ENCODE data around the gene RIPK4.

Gene RIPK4

GRCh38 chr21:41709965-41710822 lies 56.7 kb downstream of the RIPK4 start:
- TF ChIP-seq CTCF (IDR thresholded peaks at IDR 0.05), result no peak
- TF ChIP-seq ZFX (IDR thresholded peaks at IDR 0.05; ENCODE audit: borderline replicate concordance), result no peak
- no peak overlapping the region for H3K27ac ChIP-seq

GRCh38 chr21:41709166-41709565 lies 57.7 kb downstream of the RIPK4 start:
- no peak overlapping the region for H3K27ac ChIP-seq
- TF ChIP-seq CTCF (IDR thresholded peaks at IDR 0.05) (no peak), ZFX (IDR thresholded peaks at IDR 0.05; ENCODE audit: borderline replicate concordance) (no peak)

- TF ChIP-seq CTCF (IDR thresholded peaks at IDR 0.05) (no peak), ZFX (IDR thresholded peaks at IDR 0.05; ENCODE audit: borderline replicate concordance) (no peak)
- H3K27ac ChIP-seq, result no peak overlapping the region
Measured at GRCh38 chr21:41707960-41708330, 58.9 kb downstream of the RIPK4 start.

- TF ChIP-seq ZFX (IDR thresholded peaks at IDR 0.05; ENCODE audit: borderline replicate concordance) (no peak), CTCF (IDR thresholded peaks at IDR 0.05) (no peak)
- H3K27ac ChIP-seq, result no peak overlapping the region
Measured at GRCh38 chr21:41707231-41707959, 59.5 kb downstream of the RIPK4 start.

- no peak for TF ChIP-seq ZFX (IDR thresholded peaks at IDR 0.05; ENCODE audit: borderline replicate concordance)
- no peak for TF ChIP-seq CTCF (IDR thresholded peaks at IDR 0.05)
- no peak overlapping the region for H3K27ac ChIP-seq
Measured at GRCh38 chr21:41706678-41707077, 60.2 kb downstream of the RIPK4 start.

- no peak overlapping the region for H3K27ac ChIP-seq
Measured at GRCh38 chr21:41706263-41706639, 60.6 kb downstream of the RIPK4 start.

More at GRCh38 chr21:41706263-41706639, 60.6 kb downstream of the RIPK4 start:
- TF ChIP-seq CTCF (IDR thresholded peaks at IDR 0.05) (no peak), ZFX (IDR thresholded peaks at IDR 0.05; ENCODE audit: borderline replicate concordance) (no peak)

Measured in 22Rv1 (cell line).